Activated CD4-positive, alpha-beta T cell treated with anti-CD3 and anti-CD28 coated beads for 24 hours (primary cell): ENCODE measurements around the gene C12orf43.
A peak's percentile ranks its signal among the peaks of the same experiment; 100 is the strongest.

Experiments used
- DNase-seq, 2 donors: peaks; one replicate each; pipeline ENCODE4 v3.0.0-alpha.2; 2020; ENCODE audit warnings: low read depth in 2 of 2

Gene C12orf43

DNA sequence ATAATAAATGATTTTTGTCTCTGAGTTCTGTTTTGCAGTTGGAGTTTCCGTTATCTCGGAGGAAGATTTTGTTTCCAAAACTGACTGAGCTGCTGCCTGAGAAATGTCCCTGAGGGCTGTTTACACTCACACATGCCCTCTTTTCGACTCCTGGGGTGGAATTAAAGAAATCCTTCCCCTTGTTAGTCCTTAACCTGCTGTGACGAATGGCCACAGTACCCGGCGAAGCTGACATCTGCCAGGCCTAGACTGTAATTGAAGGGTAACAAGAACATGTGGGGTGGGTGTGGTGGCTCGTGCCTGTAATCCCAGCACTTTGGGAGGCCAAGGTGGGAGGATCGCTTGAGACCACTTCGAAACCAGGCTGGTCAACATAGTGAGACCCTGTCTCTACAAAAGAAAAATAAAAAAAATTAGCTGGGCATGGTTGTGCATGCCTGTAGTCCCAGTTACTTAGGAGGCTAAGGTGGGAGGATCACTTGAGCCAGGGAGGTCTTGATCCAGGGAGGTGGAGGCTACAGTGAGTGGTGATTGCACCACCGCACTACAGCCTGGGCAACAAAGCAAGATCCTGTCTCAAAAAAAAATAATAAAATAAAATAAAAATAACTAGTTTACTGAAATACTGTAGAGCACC lies 14.4 kb upstream of the C12orf43 start:
- DNase-seq = no peak

DNA sequence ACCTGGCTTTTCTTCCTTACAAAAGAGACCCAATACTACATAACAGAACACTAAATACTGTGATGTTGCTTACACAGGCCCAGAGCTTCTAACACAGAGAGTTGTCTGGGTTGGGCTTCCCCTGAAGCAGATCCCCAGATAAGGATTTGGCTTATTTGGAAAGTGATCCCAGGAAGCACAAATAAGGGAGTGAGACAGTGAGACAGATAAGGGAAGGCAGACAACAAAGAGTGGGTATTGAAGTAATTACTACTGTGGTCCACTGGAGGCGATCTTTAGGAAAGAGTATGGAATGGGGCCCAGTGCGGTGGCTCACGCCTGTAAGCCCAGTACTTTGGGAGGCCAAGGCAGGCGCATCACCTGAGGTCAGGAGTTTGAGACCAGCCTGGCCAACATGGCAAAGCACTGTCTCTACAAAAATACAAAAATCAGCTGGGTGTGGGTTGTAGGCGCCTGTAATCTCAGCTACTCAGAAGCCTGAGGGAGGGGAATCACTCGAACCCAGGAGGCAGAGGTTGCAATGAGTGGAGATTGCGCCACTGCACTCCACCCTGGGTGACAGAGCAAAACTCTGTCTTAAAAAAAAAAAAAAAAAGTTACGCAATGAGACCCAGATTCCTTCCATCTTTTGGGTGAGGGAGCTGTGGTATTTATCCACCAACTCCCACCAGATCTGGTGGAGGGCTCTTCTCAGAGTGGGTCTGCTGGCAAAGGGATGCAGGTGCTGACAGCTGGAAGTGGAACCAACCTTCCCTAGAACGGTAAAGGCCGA lies 10.2 kb upstream of the C12orf43 start:
- DNase-seq = no peak

DNA sequence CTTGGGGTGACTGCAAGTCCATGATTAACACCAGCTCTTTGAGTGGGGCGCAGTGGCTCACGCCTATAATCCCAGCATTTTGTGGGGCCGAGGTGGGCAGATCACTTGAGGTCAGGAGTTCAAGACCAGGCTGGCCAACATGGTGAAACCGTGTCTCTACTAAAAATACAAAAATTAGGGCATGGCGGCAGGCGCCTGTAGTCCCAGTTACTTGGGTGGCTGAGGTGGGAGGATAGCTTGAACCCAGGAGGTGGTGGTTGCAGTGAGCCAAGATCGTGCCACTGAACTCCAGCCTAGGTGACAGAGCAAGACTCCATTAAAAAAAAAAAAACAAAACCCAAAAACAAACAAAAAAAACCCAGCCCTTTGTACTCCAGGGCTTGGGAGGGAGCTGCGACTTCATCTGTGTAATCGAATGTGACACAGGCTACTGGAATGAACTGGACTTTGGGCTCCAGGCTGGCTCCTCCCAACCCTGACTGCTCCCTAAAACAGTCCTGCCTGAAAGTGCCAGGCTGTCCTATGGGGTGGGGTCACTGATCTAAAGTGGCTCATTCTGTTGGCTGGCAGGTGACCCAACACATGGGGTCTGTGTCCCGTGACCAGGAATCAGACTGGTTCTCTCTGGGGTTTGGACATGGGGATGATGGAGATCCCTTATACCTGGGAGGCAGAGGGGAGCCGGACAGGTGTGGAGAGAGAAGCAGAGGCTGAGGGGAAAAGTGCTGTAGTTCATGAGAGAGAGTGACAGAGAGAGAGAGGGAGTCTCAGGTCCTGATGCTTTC lies 9.3 kb upstream of the C12orf43 start:
- no peak for DNase-seq

DNA sequence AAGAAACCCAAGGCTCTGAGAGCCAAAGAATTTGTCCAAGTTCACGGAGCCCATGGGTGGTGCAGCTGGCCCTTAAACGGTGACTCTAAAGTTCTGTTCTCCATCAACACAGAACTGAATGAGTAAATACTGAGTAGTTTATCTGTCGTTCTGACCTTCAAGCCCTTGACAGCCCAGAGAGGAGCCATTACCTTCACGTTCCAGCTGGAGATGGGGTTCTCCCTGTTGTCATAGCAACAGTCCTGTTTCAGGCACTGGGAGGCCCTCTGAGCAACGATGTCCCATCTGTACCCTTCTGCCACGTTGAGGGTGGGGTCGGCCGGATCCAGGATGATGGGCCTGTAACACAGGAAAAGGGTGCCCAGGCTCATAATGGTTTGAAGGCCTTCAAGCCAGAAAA lies 7.5 kb upstream of the C12orf43 start:
- DNase-seq = no peak

DNA sequence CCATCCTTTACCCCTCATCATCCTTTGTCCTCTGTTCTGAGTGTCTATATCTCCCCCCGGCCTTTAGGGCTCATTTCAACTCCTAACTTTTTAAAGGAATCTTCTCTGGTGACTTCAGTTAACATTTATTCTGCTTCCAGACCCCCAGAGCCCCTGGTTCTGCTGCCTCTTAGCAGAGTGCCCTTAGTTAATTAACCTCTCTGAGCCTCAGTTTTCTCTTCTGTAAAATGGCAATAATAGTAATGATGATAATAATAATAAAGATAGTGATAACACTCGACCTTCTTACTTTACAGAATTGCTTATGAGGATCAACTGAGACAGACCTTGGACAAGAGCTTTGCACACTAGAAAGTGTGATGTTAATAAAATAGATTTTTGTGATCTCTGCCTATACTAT lies 6.4 kb upstream of the C12orf43 start:
- DNase-seq = no peak

DNA sequence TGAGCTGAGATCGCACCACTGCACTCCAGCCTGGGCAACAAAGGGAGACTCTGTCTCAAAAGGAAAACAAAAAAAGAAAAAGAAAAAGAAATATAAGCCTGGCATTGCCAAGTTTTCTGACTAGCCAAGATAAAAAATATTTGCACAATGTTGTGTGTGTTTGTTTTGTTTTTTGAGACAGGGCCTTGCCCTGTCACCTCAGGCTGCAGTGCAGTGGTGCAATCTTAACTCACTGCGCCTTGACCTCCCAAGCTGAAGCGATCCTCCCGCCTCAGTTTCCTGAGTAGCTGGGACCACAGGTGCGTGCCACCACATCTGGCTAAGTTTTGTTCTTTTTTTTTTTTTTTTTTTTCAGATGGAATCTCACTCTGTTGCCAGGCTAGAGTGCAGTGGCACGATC lies 5.5 kb upstream of the C12orf43 start:
- DNase-seq = no peak

DNA sequence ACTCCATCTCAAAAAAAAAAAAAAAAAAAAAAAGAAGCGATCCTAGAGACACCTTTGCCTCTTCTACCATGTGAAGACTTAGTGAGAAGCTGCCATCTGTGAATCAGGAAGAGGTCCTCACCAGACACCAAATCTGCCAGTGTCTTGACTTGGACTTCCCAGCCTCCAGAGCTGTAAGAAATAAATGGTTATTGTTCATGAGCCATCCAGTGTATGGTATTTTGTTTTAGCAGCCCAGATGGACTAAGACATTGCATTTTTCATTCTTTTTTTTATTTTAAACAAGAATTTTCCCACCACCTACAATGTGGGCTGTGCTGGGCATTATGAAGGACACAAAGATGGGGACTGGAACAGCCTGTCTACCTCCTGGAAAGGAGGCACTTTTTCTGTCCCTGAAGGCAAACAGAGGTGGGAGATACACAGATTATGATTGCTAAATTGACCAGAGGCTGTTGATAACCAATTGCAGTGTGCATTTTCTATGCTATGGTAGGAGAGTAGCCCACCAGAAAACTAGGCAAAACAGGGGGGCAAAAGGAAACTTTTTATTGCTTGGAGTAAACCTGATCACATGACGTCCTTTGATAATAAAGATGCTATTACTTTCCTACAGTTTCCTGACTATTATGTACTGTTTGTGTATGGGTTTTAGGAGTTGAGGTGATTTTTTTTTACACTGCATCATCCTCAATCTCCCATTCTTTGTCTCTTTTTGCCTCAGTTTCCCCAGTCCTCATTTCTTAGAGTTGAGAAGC lies 2.8 kb upstream of the C12orf43 start:
- no peak for DNase-seq

DNA sequence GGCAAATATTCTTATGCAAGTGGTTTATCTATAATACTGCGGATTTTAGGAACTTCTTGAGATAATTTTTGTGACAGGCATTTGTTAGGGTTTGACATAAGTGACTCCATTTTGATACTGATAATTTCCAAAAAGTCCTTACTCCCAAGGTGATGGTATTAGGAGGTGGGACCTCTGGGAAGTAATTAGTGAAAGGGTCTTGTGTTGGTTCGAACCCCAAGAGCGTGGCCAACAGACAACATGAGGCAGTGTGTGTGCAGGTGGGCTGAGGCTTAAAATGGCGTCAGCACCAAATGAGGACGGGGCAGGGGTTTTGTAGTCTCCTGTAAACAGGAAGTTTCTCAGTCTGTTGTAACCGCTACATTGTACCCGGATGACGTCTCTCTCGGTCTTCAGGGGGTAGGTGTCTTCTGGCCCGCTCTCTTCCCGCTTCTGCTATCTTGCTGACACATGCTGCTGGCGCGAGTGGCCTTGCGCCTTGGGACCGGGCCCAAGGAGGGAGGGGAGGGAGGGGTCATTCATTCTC lies 1.7 kb upstream of the C12orf43 start:
- no peak for DNase-seq

DNA sequence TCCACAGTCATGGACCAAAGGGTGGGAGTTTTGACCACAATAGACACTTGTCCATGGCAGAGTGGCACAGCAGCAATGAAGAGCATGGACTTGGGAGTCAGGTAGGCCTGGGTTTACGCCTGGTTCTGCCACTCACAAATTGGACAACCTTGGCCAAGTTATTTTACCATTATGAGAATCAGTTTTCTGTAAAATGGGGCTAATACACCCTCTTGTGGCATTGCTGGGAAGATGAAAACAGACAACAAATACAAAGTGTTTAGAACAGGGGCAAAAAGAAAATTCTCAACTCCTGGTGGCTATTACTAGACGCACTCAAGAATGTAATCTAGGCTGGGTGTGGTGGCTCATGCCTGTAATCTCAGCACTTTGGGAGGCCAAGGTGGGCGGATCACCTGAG lies 2.6 kb downstream of the C12orf43 start:
- DNase-seq = no peak

DNA sequence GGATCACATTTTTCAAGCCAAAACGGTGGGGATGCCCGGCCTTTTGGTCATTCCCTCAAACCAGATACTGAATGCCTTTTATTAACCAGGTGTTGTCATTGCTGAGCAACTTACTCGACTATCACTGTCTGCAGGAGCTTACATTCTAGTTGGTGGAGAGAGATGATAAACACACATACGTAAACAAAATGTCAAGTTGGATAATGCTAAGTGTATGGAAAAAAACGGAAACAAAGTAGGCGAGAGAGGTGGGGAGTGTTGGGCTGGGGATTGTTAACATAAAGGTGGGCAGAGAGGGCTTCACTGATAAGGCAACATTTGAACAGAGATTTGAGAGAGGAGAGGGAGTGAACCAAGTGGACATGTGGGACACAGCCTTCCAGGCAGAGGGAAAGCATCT lies 4.5 kb downstream of the C12orf43 start:
- DNase-seq = no peak

DNA sequence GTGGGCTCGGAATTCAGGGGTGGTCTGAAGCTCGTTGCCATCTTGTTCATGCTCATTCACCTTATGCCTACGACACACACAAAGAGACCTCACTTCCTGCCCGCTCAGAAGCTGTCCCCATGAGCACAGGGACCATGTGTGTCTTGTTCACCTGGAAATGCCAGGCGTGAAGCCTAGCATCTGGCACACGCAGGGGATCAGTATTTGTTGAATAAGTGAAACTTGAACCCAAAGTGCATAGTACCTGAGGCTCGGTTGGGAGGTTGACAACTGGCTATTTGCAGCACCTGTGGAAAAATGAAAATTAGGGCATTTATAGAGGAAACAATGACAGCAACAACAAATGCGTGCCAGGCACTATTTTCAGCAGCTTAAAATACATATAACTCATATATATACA lies 5.4 kb downstream of the C12orf43 start:
- no peak for DNase-seq

DNA sequence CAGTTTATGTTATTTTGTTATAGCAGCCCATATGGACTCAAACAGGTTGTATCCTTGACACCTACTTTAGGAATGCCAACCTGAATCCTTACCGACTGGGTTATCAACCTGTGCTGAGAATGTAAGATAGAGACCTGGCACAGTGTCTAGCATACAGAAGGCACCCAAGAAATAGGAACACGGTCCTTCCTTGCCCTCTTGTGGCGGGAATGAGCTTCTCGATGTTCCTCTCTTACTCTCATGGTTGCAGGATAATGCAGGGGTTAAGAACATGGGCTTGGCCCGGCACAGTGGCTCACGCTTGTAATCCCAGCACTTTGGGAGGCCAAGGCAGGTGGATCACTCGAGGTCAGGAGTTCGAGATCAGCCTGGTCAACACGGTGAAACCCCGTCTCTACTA lies 6.5 kb downstream of the C12orf43 start:
- no peak for DNase-seq

DNA sequence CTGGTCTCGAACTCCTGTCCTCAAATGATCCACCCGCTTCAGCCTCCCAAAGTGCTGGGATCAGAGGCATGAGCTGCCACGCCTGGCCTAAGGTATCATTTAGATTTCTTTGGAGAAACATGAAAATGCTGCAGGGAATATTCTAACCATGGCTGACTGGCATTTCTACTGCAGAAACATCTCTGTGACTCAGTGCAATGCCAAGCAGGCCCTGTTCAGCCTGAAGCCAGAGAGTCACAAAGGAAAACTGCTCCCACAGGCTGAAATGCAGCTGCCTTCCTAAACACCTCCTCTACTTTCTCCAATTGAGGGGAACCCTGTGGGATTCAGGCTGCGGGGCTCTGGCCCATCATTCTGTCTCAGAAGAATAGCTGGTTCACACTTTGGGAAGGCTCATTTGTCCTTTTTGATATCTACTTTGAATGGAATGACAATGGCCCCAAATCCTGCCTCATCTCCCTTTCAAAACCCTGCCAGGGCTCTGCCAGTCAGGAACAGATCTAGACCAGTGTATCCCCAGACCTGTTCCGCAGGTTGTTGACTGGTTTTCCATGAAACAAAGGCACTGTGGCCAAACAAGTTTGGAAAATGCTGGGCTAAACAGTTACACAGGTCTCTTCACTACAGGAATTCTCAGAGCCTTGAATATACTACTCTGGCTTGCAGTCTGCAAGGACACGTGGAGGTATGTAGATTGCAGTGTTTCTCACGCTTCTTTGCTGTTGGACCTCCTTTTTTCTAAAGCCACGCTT lies 7.8 kb downstream of the C12orf43 start:
- DNase-seq = no peak

DNA sequence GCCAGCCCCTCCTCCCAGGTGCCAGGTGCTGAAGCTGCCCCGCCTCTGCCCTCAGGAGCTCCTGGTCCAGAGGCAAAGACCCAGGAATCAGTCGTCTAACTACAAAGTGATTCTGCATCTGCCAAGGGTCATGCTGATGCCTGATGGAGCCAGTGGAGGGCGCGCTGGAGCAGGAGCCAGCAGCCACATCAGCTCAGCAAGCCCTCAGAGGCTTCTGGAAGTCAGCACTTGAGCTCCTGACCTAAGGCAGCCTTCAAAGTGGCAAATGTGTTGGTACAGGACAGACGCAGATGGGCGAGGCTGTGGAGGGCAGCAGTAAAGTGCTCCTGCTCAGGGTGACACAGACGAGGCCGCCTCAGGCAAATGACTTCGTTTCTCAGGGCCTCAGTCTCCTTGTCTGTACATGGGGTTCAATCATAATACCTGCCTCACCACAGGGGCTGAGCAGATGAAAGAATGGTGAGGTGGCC lies 10.9 kb downstream of the C12orf43 start:
- DNase-seq = peak; percentile 33 to 34

DNA sequence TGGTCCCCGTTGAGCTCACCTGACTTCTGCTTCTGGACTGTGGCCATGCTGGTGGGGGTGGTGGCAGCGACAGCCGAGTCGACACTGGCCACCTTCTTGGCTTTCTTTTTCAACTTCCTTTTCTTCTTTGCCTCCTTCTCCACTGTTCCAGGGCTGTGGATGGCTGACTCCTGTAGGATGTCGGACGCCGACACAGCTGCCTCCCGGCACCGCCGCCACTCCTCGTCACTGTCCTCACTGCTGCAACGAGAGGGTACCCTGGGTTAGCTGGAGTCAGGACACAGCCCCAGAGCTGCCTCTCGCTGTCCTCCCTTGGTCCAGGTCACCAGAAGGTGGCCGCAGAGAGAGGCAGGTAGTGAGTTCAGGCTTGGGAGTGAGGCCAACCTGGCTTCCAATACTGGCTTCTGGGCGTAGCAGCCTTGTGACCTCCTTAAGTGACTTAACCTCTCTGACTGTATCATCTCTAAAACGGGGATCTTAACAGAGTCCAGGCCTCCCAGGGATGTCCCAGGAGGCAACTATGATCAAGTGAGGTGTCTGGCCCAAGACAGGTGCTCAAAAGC lies 12.0 kb downstream of the C12orf43 start:
- no peak for DNase-seq

DNA sequence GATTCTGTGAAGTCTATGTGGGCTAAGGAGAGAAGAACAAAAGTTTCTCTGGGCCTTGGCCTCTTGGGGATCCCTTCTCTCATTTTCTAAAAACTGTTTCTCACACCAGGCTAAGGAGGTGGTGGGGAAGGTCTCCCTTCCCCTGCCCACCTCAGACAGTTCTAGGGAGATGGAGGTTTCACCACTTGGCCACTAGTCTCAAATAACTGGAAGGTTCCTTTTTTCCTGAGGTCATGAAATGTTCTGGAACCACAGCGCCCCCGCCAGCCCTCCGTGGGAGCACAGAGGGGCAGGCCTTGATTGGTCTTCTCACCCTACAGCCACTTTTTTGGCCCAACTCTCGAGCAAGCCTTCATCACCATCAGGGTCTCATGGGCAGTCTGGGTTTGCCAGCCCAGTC lies 12.6 kb downstream of the C12orf43 start:
- DNase-seq = no peak

DNA sequence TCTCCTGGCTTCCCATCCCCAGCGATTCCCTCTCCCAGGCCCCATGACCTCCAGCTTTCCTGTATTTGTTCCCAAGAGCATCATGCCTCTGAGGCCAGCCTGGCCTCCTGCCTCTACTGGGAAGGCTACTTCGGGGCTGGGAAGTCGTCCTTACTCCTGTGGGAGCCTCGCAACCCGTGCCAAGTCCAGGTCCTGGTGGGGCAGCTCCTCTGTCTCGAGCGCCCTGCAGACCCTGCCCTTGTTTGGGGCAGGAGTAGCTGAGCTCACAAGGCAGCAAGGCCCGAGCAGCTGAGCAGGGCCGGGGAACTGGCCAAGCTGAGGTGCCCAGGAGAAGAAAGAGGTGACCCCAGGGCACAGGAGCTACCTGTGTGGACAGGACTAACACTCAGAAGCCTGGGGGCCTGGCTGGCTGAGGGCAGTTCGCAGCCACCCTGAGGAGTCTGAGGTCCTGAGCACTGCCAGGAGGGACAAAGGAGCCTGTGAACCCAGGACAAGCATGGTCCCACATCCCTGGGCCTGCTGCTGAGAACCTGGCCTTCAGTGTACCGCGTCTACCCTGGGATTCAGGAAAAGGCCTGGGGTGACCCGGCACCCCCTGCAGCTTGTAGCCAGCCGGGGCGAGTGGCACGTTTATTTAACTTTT lies 14.3 kb downstream of the C12orf43 start:
- no peak for DNase-seq

DNA sequence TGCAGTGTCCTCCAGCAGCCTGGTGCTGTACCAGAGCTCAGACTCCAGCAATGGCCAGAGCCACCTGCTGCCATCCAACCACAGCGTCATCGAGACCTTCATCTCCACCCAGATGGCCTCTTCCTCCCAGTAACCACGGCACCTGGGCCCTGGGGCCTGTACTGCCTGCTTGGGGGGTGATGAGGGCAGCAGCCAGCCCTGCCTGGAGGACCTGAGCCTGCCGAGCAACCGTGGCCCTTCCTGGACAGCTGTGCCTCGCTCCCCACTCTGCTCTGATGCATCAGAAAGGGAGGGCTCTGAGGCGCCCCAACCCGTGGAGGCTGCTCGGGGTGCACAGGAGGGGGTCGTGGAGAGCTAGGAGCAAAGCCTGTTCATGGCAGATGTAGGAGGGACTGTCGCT lies 15.2 kb downstream of the C12orf43 start:
- no peak for DNase-seq

DNA sequence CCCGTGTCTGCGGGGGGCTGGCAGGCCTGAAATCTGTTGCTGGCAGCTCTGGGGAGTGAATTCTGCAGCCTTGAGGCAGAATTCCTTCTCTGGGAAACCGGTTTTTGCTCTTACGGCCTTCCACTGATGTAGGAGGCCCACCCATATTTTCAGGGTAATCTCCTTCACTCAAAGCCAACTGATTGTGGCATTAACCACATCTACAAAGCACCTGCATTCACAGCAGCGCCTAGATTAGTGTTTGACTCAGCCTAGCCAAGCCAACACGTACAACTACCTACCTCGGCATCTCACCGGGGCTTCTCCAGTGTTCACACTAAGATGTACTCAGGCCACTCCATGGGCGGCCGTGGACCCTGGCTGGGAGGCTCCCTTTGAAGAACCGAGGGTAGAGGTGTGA lies 15.8 kb downstream of the C12orf43 start:
- no peak for DNase-seq
